HCT116 (cell line): Measurements from ENCODE around the gene VCX2.
"Not testable (repeated sequence)": the region's sequence is repeated elsewhere in the genome, so short reads cannot be mapped to it uniquely, and the experiment has no call there.

Experiments
- JUND ChIP-seq: IDR thresholded peaks from 2 replicates; pipeline ENCODE4 v1.6.1; 2012
- POLR2A ChIP-seq: IDR thresholded peaks from 2 replicates; pipeline ENCODE4 v1.7.0; 2011; ENCODE audit warnings: borderline replicate concordance; ENCODE audit not compliant: insufficient read depth, insufficient read length; ENCODE audit errors: extremely low read depth
- YY1 ChIP-seq: IDR thresholded peaks from 2 replicates; pipeline ENCODE4 v1.6.1; 2011; ENCODE audit warnings: low read length, low read depth, moderate library complexity, mild to moderate bottlenecking; ENCODE audit not compliant: insufficient replicate concordance; ENCODE audit errors: extremely low read depth

DNA sequence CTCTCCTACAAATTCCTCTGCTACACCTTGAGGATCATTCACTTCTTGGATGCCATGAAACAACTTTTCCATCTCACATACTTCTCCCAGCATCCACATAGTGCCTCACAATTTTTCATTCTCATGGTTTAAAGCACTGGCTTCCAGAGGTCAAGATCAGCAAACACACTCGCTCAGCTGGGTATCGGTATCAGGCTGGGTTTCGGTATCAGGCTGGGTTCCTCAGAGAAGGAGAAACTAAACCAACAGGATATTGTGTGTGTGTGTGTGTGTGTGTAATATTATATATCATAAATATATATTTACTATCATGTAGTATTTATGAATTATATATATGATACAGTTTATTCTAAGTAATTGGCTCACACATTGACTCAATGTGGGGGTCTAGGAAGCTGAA, at the start of gene VCX2:
- not testable (repeated sequence) for TF ChIP-seq YY1, JUND, POLR2A
